Gastrocnemius medialis (tissue), 4 donors: Measurements from ENCODE around the gene SMNDC1. TPM values are rescaled to one million over a fixed set of nuclear protein-coding genes. Genes with fewer than 3 reads are reported as not detected.

ENCODE experiments used
- ATAC-seq, 2 donors: fragments of 150-250 bp; one replicate each; pipeline ENCODE4 v1.9.1; 2016
- DNase-seq, 2 donors: peaks; one replicate each; pipeline ENCODE4 v3.0.0-alpha.2; 2019
- H3K27ac ChIP-seq, 4 donors: fragments of 200-600 bp; sonication (generic); 1 replicate in 1 of 4; 2 replicates in 3 of 4; pipeline ENCODE4 v1.5.1; 2016 to 2018; ENCODE audit warnings: mild to moderate bottlenecking in 2 of 4, moderate library complexity in 1 of 4
- H3K27me3 ChIP-seq, 3 donors: fragments of 200-600 bp; sonication (generic) in 2 of 3; 1 replicate in 1 of 3; 2 replicates in 2 of 3; pipeline versions ENCODE4 v1.5.1 to v1.6.0; 2016 to 2019; ENCODE audit warnings: mild to moderate bottlenecking in 1 of 3, moderate library complexity in 1 of 3
- H3K36me3 ChIP-seq, 2 donors: fragments of 200-600 bp; sonication (generic) in 1 of 2; one replicate each; pipeline ENCODE4 v1.5.1; 2017 to 2018
- H3K4me1 ChIP-seq, 2 donors: fragments of 200-600 bp; sonication (generic) in 1 of 2; one replicate each; pipeline ENCODE4 v1.5.1; 2016 to 2017; ENCODE audit warnings: mild to moderate bottlenecking in 2 of 2
- H3K4me3 ChIP-seq, 4 donors: fragments of 200-600 bp; sonication (generic) in 3 of 4; 1 replicate in 1 of 4; 2 replicates in 3 of 4; pipeline ENCODE4 v1.5.1; 2016 to 2019; ENCODE audit warnings: mild to moderate bottlenecking in 2 of 4
- H3K9me3 ChIP-seq, 3 donors: fragments of 200-600 bp; sonication (generic) in 2 of 3; 1 replicate in 1 of 3; 2 replicates in 2 of 3; pipeline ENCODE4 v1.5.1; 2016 to 2019
- CTCF ChIP-seq, 5 experiments: fragments of 450-650 bp in 3 of 5; fragments of 200-600 bp in 2 of 5; sonication (generic) in 2 of 5; IDR thresholded peaks in 4 of 5; conservative IDR thresholded peaks in 1 of 5; 1 replicate in 4 of 5; 2 replicates in 1 of 5; pipeline ENCODE4 v1.5.1; 2016 to 2019; ENCODE audit warnings: antibody characterized with exemption in 5 of 5, mild to moderate bottlenecking in 3 of 5, moderate library complexity in 3 of 5
- POLR2A ChIP-seq, 2 donors: fragments of 450-650 bp; IDR thresholded peaks; one replicate each; pipeline ENCODE4 v1.6.1; 2017; ENCODE audit warnings: antibody characterized with exemption in 2 of 2, mild to moderate bottlenecking in 2 of 2, moderate library complexity in 2 of 2
- in situ Hi-C, 4 donors: fragments of 200-750 bp; cut with MboI; loops; one replicate each; pipeline versions ENCODE4 v1.15.0 to v1.8.0; 2017; ENCODE audit warnings: low sequenced_read_pairs in 4 of 4
- intact Hi-C: fragments of 100-400 bp; cut with DNase I; formaldehyde crosslinking; loops from one replicate; pipeline ENCODE4 v1.15.1; 2023; ENCODE audit warnings: low total_unique reads
- total RNA-seq, 4 donors: library from RNA; depleted of rRNA; stranded (reverse); fragments of >200 nt; gene quantifications; one replicate each; pipeline versions ENCODE4 v1.1.0 to v1.2.3, GENCODE V29; 2016

Gene SMNDC1
- total RNA-seq, 4 donors from 2014 or later = 7.3 to 23.9 (median 10.0) TPM

GRCh38 chr10:110350812-110351211 is 46.1 kb upstream of the SMNDC1 start:
- TF ChIP-seq POLR2A (IDR thresholded peaks at IDR 0.05) (no peak), CTCF (IDR thresholded peaks at IDR 0.05 in 4 of 5, conservative IDR thresholded peaks at IDR 0.05 in 1 of 5) (no peak)
- Histone ChIP-seq H3K4me3 (no peak overlapping the region), H3K36me3 (no peaks in the 10 kb centered on the region), H3K9me3 (no peaks in the 10 kb centered on the region), H3K4me1 (no peaks in the 10 kb centered on the region), H3K27ac (no peak overlapping the region), H3K27me3 (peaks cover 0 to 6% (median 0%) of the 10 kb centered on the region in 3 donors)
- DNase-seq (no peak), ATAC-seq (no peak)
- in situ Hi-C loops (no loop called here), intact Hi-C loops (loop anchor here (5.0 to 10.0 kb wide), 3 partner anchors 104 to 196 kb away; no protein-coding TSS in a partner anchor)

- DNase-seq (no peak), ATAC-seq (no peak)
- TF ChIP-seq CTCF (IDR thresholded peaks at IDR 0.05 in 4 of 5, conservative IDR thresholded peaks at IDR 0.05 in 1 of 5) (no peak), POLR2A (IDR thresholded peaks at IDR 0.05) (no peak)
- peaks cover 0 to 6% (median 0%) of the 10 kb centered on the region in 3 donors for H3K27me3 ChIP-seq
- H3K27ac ChIP-seq = no peak overlapping the region
- in situ Hi-C loops = no loop called here
- no peaks in the 10 kb centered on the region for H3K9me3 ChIP-seq
- H3K4me3 ChIP-seq = no peak overlapping the region
- no peaks in the 10 kb centered on the region for H3K36me3 ChIP-seq
- intact Hi-C loops = loop anchor here (5.0 to 10.0 kb wide), 3 partner anchors 105 to 197 kb away; no protein-coding TSS in a partner anchor
- no peaks in the 10 kb centered on the region for H3K4me1 ChIP-seq
These were observed 45.1 kb upstream of the SMNDC1 start for GRCh38 chr10:110349831-110350230.

GRCh38 chr10:110349386-110349785 is 44.7 kb upstream of the SMNDC1 start:
- no peak for TF ChIP-seq CTCF (IDR thresholded peaks at IDR 0.05 in 4 of 5, conservative IDR thresholded peaks at IDR 0.05 in 1 of 5)
- no peak for TF ChIP-seq POLR2A (IDR thresholded peaks at IDR 0.05)
- H3K27me3 ChIP-seq = peaks cover 0 to 6% (median 0%) of the 10 kb centered on the region in 3 donors
- in situ Hi-C loops = no loop called here
- no peak for ATAC-seq
- H3K27ac ChIP-seq = no peak overlapping the region
- intact Hi-C loops = no loop called here
- no peaks in the 10 kb centered on the region for H3K4me1 ChIP-seq
- no peaks in the 10 kb centered on the region for H3K9me3 ChIP-seq
- H3K36me3 ChIP-seq = no peaks in the 10 kb centered on the region
- no peak overlapping the region for H3K4me3 ChIP-seq
- DNase-seq = no peak

- in situ Hi-C loops (no loop called here), intact Hi-C loops (no loop called here)
- TF ChIP-seq CTCF (IDR thresholded peaks at IDR 0.05 in 4 of 5, conservative IDR thresholded peaks at IDR 0.05 in 1 of 5) (no peak), POLR2A (IDR thresholded peaks at IDR 0.05) (no peak)
- Histone ChIP-seq H3K9me3 (no peaks in the 10 kb centered on the region), H3K27me3 (peaks cover 0 to 6% (median 0%) of the 10 kb centered on the region in 3 donors), H3K4me3 (no peak overlapping the region), H3K27ac (no peak overlapping the region), H3K36me3 (no peaks in the 10 kb centered on the region), H3K4me1 (no peaks in the 10 kb centered on the region)
- DNase-seq (no peak), ATAC-seq (no peak)
These were observed 43.6 kb upstream of the SMNDC1 start for GRCh38 chr10:110348336-110348735.

GRCh38 chr10:110346914-110347313 is 42.2 kb upstream of the SMNDC1 start:
- DNase-seq (no peak), ATAC-seq (no peak)
- H3K4me3 ChIP-seq = no peak overlapping the region
- in situ Hi-C loops (no loop called here), intact Hi-C loops (no loop called here)
- peaks cover 0 to 6% (median 0%) of the 10 kb centered on the region in 3 donors for H3K27me3 ChIP-seq
- no peaks in the 10 kb centered on the region for H3K36me3 ChIP-seq
- no peak overlapping the region for H3K27ac ChIP-seq
- no peaks in the 10 kb centered on the region for H3K4me1 ChIP-seq
- TF ChIP-seq POLR2A (IDR thresholded peaks at IDR 0.05) = no peak
- TF ChIP-seq CTCF (IDR thresholded peaks at IDR 0.05 in 4 of 5, conservative IDR thresholded peaks at IDR 0.05 in 1 of 5) = no peak
- H3K9me3 ChIP-seq = no peaks in the 10 kb centered on the region
